ENCODE results near the gene PODNL1.
"Not testable (repeated sequence)": the region's sequence is repeated elsewhere in the genome, so short reads cannot be mapped to it uniquely, and the experiment has no call there.

The PODNL1 gene

DNA sequence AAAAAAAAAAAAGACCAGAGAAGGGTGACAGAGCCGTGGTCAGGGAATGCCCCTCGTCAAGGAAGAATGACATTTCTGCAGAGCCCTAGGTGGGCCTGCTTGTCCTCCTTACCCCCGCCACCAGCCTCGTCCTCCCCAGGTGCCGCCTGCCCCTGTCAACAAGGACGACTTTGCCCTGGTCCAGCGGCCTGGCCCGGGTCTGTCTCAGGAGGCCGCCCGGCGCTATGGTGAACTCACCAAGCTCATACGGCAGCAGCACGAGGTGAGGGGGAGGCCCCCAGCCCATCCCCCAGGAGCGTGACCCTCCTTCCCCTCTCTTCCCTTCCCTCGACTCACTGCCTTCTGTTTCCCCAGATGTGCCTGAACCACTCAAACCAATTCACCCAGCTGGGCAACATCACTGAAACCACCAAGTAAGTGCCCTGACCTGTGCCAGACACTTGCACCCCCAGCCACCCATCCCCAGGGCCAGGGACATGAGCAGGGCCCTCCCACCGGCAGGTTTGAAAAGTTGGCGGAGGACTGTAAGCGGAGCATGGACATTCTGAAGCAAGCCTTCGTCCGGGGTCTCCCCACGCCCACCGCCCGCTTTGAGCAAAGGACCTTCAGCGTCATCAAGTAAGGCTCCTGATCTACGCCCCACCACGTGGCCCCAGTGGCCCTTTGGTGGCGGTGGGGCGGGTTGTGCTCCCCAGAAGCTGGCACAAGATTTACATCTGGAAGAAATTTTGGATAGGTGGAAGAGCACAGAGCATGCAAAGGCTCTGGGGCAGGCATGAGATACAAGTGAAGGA, 14.8 kb downstream of the PODNL1 start:
- no peak for DNase-seq

DNA sequence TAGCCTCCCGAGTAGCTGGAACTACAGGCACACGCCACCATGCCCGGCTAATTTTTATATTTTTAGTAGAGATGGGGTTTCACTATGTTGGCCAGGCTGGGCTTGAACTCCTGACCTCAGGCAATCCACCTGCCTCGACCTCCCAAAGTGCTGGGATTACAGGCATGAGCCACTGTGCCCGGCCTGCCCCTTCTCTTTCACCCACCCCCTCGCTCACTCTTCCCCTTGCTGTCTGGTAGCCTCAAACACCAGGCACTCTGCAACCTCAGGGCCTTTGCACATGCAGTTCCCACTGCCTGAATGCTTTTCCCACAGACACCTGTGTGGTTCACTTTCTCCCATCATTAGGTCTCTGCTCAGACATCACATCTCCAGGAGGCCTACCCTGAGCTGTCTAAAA, 16.1 kb downstream of the PODNL1 start:
- DNase-seq, result not testable (repeated sequence)

DNA sequence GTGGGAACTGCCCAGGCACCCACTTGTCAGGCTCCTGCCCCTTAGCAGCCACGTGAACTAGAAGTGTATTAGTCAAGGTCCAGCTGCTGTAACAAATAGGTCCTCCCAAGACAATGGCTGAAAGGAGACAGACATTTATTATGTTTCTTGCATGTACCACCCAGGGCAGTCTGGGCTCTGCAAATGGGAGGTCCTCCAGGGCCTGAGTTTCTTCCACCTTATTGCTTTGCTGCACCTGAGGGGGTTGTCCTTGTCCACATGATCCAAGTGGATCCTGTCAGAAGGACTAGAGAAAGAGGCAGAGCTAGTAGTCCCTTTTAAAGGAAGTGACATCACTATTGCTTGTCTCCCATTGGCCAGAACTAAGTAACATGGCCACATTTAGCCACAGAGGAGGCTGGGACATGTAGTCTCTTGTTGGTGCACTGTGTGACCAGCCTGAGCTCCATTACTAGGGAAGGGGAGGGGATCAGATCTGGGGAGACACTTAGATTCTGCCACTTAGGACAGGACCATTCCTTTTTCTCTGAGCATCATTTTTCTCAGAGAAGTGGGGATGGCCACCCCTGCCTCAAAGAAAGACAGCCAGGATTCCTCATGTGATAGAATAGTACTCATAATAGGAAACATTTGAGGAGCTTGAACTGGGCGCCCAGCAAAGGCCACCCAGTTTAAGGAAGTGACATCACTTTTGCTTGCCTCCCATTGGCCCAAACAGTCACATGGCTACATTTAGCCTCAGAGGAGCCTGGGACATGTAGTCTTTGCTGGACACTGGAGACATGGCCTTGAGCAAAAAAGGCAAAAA, 17.1 kb downstream of the PODNL1 start:
- peak; percentile 49 for DNase-seq

DNA sequence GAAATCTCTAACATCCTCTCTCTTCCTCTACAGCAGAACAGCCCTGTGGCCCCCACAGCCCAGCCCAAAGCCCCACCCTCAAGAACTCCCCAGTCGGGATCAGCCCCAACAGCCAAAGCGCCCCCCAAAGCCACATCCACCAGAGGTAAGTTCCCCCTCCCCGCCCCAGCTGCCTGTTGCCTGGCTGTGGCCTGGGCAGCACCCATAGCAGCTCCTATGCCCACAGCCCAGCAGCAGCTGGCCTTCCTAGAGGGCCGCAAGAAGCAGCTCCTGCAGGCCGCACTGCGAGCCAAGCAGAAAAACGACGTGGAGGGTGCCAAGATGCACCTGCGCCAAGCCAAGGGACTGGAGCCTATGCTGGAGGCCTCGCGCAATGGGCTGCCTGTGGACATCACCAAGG, 17.7 kb downstream of the PODNL1 start:
- no peak for DNase-seq

DNA sequence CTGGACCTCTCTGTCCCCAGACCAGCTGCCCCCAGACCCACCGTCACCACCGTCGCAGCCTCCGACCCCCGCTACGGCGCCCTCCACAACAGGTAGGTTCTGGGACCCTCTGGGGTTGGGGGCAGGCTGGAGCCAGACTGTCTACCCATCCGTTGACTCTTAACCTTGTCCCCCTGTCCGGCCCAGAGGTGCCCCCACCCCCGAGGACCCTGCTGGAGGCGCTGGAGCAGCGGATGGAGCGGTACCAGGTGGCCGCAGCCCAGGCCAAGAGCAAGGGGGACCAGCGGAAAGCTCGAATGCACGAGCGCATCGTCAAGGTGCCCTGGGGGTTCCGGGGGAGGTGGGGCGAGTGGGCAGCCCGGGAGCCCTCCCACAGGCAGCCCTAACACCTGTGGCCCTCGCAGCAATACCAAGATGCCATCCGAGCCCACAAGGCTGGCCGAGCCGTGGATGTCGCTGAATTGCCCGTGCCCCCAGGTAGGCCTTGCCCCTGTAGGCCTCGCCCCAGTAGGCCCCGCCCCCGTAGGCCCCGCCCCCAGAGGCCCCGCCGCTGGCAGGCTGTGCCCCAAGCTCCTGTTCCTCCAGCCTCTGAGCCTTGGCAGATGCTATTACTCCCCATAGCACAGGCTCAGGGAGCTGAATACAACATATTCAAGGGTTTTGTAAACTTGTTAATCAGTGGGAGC, 19.3 kb downstream of the PODNL1 start:
- DNase-seq, result no peak

DNA sequence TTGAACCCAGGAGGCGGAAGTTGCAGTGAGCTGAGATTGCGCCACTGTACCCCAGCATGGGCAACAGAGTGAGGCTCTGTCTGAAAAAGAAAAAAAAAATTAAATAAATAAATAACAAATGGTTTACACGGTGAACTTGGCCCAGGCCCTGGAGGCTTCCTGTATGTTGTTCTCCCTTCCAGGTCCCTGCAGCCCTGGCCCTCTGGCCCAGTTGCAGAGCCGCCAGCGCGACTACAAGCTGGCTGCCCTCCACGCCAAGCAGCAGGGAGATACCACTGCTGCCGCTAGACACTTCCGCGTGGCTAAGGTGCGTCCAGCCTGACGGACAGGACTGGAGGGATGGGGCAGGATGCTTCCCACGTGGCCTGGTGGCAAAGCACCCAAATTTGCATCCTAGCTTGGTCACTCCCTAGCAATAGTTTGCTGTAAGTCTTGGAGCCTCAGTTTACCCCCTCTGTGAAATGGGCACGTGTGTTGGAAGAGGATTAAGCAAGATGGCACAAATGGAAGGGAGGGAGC, 20.3 kb downstream of the PODNL1 start:
- DNase-seq, result no peak

DNA sequence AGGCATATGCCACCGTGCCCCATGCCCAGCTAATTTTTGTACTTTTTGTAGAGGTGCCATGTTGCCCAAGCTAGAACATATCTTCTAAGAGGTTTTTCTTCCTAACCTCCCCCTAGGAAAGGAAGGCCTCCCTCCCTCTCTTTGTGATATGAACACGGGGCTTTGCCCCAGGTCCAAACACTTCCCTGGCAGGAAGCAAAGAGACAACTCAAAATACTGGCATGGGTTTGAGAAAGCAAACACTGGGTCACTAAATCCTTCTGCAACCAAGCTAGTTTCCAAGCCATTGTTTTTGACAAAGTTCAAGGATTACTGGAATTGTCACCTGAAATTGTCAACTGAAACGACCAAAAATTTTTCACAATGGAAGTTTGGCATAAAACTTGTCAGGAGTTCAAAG, 23.4 kb downstream of the PODNL1 start:
- no peak for DNase-seq

DNA sequence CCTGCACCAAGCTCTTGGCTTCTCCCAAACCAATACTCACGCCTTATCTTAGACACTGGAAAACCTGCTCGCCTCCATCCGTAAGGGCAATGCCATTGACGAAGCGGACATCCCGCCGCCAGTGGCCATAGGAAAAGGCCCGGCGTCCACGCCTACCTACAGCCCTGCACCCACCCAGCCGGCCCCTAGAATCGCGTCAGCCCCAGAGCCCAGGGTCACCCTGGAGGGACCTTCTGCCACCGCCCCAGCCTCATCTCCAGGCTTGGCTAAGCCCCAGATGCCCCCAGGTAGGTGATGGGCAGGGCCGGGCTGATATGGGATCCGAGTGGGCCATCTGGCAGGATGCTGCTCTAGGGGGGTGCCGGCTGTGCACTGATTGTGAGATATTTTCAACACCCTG, 24.9 kb downstream of the PODNL1 start:
- DNase-seq, result no peak

DNA sequence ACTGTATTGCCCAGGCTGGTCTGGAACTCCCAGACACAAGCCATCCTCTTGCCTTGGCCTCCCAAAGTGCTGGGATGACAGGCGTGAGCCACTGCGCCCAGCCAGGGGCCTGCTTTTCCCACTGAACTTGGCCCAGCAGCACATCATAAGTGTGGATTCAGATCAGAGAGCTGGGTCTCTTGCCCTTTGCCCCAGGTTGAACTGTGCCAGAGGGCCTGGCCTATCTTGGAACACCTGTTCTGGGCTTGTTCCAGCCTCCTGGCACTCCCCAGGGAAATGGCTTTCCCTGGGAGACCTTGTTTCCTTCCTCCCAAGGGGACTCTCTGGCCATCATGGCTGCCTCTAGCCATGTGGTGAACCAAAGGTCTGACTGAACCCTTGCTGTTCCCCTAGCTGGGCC, 28.8 kb downstream of the PODNL1 start:
- no peak for DNase-seq

DNA sequence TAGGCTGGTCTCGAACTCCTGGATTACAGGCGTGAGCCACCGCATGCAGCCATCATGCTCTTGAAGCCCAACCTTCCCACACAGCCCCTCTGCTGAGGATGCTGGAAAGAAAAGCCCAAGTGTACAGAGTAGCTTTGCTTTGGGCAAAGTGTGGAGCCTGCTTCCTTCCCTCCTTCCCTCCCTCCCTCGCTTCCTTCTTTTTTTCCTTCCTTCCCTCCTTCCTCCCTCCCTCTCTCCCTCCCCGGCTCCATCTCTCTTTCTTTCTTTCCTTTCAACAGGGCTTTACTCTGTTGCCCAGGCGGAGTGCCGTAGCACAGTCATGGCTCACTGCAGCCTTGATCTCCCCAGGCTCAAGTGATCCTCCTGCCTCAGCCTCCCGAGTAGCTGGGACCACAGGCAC, 29.5 kb downstream of the PODNL1 start:
- no peak for DNase-seq

DNA sequence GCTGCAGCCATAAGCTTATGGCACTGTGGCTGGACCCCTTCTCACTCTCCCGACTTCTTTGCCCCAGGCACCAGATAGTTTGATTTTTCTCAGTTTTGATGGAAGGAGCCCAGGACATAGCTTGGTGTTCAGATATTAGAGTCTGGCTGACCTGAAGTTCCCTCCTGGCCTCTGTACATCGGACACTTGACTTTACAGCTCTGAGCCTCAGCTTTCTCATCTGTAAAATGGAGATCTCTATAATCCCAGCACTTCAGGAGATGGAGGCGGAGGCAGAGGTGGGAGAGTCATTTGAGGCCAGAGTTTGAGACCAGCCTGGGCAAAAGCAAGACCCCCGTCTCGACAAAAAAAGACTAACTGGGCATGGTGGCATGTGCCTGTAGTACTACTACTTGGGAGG, 31.3 kb downstream of the PODNL1 start:
- DNase-seq, result no peak

DNA sequence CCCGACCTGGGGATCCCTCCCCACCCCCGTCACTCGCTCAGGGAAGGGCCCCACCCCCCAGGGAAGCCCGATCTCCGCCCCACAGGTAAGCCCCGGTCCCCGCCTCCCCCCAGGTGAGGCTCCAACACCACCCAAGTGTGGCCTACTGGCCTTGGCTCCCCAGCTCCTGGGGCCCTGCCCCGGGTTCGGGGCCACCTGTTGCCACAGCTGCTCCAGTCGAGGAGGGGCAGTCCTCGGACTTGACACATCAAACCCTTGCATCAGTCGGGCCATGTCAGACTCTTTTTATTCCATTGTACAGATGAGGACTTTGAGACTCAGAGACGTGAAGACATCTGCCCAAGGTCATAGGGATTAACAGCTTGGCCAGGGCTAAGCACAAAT, 31.7 kb downstream of the PODNL1 start:
- DNase-seq, result no peak

DNA sequence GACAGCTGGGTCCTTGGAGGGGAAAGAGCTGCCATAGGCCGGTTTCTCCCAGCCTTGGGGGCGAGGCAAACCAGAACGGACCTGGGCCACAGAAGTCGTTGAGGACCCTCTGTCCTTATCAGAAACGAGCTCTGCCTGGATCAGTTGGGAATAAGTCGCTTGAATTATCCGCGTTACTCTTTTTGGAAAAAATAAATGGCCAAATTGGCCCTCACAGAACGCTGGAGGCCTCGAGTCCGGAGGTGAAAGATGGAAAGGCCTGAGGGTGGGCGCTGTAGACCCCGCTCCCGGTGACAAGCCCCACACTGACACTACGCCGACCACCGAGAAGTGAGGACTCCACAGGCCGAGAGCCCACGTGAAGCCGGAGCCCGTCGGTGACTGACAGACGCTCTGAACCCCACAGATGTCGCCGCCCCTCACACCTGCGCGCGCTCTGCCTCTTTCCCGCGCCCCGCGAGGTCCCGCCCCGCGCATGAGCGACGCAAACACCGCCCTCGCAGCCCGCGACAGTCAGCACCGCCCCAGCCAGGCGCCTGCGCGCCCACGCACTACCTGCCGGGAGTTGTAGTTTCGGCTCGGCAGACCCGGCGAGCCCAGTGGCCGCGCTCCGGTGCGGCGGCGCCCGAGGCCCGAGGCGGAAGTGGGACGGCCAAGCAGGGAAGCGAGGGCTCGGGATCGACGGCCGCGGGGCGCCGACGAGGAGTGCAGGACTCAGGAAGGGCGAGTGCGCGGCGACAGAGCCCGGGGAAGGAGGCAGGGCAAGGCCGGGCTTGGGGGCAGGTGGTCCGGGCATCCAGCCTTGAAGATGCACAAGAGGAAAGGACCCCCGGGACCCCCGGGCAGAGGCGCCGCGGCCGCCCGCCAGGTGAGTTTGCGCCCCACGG, 32.3 kb downstream of the PODNL1 start, which contains the start of the genes BRME1 and CC2D1A:
TSS of gene BRME1 (minus strand) at position 484 of the 887 bp plus-strand sequence. CDS start 1,225 bp downstream, outside the sequence.
TSS of gene CC2D1A (plus strand) at position 568 of the 887 bp plus-strand sequence. CDS start at position 809, 241 bp downstream.
- DNase-seq, result peak; percentile 81

DNA sequence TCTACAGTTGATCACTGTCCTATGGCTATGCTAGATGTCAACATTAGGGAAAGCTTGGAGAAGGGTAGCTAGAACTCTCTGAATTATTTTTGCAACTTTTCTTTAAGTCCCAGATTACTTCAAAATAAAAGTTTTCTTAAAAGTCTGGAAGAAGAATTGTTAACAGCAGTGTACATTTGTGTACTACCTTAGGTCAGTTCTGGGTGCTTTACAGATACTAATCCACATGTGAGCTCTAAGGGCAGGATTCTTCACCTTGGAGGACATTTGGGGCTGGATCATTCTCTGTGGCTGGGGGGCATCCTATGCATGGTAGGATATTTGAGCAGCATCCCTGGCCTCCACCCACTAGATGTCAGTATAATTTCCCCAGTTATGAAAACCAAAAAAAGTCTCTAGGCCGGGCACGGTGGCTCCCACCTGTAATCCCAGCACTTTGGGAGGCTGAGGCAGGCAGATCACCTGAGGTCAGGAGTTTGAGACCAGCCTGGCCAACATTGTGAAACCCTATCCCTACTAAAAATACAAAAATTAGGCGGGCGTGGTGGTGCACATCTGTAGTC, 35.1 kb downstream of the PODNL1 start:
- DNase-seq, result no peak

DNA sequence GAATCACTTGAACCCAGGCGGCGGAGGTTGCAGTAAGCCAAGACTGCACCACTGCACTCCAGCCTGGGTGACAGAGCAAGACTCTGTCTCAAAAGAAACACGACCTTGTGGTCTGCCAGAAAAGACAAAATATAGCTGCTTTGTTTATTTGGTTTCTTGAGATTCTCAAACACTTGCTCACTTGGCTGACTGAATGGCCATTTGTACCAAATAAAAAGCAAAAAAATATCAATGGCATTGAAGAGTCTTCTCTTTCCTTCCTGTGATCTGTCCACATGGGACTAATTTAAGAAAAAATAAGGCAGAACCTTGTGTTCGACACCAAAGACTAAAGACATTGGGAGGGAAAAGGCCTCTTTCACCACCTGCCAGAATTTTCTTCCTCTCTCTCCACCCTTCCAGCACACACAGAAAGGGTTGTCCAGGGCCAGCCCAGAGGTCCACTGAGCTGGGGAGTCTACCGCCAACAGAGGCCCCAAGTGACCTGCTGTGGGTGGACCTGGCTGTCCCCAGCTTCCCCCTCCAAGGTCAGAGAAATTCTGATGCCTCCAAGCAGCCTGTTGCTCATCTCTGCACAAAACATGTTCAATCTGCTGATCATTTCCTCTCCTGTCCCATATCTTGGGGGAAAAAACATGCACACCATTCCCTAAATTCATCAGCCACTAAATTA, 38.2 kb downstream of the PODNL1 start:
- DNase-seq, result no peak

DNA sequence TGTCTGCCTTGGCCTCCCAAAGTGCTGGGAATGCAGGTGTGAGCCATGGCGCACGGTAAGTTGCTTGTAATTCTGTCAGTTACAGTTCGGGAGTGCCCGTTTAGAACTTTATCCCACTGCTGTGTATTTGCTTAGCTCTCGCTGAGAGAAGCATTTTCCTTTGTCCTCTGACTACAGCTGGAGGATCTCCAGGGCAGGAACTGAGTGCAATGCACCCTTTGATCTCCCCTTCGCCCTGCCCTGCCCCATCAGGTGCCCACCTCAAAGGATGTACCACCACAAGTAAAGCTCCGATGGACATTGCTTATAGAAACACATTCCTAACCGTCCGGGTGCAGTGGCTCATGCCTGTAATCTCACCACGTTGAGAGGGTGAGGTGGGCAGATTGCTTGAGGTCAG, 38.8 kb downstream of the PODNL1 start:
- DNase-seq, result no peak

DNA sequence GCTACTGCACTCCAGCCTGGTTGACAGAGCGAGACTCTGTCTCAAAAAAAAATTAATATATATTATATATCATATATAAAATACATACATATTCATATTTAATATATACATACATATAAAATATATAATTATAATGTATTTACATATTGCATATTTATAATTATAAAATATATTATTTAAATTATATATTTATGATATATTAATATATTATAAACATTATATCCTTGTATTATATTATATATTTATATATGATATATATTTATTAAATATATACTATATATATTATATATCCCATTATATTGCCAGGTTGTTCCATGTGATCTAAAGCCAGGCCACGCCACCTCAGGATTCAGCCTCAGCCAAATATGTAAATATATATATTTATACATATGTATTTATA, 42.0 kb downstream of the PODNL1 start:
- DNase-seq, result no peak

DNA sequence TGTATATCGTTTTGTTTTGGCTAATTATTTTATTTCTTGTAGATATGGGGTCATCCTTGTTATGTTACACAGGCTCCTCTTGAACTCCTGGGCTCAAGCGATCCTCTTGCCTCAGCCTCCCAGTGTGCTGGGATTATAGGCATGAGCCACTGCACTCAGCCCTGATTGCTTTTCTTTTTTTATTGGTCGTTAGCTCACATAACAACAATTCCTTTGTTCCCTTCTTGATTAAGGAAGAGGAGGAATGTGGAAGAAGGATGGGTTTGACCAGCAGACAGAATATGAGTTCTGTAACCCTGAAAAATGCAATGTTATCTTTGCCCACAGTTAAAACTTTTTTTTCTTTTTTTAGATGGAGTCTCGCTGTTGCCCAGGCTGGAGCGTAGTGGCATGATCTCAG, 43.7 kb downstream of the PODNL1 start:
- DNase-seq, result no peak

DNA sequence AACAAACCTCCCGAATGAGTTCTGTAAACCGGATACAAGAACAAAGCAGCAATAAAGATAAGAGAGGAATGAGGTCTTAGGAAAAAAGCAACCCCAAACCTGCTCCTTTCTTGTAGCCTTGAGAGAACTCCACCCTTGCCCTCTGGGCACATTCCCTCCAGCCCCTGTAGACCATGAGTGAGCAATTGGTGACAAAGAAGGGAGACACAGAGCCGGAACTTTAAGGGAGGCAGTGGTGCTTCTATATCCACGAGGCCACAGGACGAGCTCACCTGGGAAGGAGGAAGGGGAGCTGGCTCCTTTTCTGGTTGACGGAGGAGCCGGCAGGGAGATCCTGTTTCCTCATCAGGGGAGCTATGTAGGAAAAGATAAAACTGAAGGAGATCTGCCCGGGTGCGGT, 45.3 kb downstream of the PODNL1 start:
- no peak for DNase-seq

DNA sequence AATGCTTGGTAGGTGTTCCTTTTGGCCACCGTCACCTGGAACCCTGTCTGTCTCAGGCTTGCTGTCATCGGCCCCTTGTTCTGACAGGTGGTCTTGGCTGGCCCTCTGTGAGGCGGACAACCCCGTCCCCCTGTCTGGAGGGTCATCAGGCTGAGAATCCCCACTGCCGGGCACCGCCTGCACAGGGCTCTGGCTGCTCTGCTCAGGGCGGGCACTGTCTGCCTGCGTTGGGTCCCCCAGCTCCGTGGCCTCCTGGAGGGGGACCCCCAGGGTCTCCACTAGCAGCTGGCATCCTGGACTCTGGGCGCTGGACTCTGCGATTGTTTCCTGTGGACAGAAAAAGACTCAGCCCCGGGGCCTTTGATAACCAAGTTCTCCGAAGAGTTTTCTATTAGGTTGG, 48.1 kb downstream of the PODNL1 start:
- no peak for DNase-seq

DNA sequence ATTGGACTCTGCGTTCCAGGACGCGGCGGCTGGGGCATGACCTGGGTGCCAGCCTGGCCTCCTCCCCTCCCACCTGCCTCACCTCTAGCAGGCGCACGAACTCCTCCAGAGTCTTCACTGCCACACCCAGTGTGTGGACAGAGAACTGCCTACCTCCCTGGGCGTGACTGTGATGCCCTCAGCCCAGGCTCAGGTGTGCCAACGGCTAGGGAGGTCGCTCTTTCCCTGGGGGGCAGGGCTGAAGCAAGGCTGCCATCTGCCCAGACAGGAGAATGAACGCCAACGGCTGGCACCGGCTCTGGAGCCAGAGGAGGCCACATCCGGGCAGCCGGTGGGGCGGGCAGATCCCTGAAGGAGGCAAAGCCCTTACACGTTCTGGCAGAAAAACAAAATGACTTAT, 49.9 kb downstream of the PODNL1 start:
- no peak for DNase-seq

Data from fibroblast of skin of abdomen (primary cell).